Skin of body (tissue), 2 donors: ENCODE measurements around the gene RBBP8NL. TPM values are rescaled to one million over a fixed set of nuclear protein-coding genes. Genes with fewer than 3 reads are reported as not detected.

Experiments used
- DNase-seq: peaks from one replicate; lab custom pipeline; 2025; lab: John Stamatoyannopoulos, UW
- total RNA-seq: library from RNA; depleted of rRNA; stranded (reverse); fragments of >200 nt; gene quantifications from one replicate; pipeline ENCODE4 v1.2.3, GENCODE V29; 2014

Gene RBBP8NL
- total RNA-seq, 1 donor from 2014 or later = 0.59 TPM

GRCh38 chr20:62462976-62463592 lies 35.7 kb upstream of the RBBP8NL start:
- DNase-seq = no peak

- no peak for DNase-seq
These were observed 34.5 kb upstream of the RBBP8NL start for GRCh38 chr20:62461834-62462233.

GRCh38 chr20:62461157-62461556 lies 33.8 kb upstream of the RBBP8NL start:
- no peak for DNase-seq

DNA sequence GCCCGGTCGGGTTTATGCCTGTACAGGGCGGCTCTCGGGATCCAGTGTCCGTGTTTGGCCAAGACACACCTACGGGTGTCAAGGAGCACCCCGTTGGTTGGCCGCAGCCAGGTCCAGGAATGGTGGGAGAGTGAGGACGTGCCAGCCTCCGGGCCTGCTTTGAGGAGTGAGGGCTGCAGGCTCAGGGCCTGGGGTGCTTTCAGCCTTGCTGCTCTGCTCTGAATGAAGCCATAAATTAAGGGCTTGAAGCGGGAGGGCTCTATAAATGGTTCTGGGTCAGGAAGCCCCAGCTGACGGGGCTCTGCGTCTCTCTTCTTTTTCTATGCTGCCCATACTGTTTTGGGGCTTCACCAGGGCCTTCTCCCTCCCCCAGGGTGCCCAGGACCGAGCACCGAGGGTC lies 33.3 kb upstream of the RBBP8NL start:
- DNase-seq = no peak

DNA sequence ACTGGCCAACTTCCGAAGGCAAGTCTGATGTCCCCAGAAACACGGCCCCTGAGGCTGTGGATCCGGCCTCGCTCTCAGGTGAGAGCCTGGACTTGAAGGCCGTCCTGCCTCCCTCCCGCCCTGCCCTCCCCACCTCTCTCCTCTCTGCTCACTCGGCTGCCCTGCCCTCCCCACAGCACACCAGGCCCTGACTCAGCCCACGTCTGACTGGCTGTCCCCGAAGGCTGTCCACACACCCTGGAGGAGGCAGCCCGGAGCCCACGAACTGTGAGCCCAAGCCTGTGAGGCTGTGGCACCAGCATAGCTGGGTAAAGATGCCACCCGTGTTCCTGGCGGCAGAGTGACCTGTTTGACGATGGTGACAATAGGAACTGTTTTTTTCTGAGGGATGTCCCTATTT lies 32.1 kb upstream of the RBBP8NL start:
- DNase-seq = no peak

GRCh38 chr20:62458275-62459251 lies 31.2 kb upstream of the RBBP8NL start:
- no peak for DNase-seq

GRCh38 chr20:62457831-62458230 lies 30.5 kb upstream of the RBBP8NL start:
- no peak for DNase-seq

DNA sequence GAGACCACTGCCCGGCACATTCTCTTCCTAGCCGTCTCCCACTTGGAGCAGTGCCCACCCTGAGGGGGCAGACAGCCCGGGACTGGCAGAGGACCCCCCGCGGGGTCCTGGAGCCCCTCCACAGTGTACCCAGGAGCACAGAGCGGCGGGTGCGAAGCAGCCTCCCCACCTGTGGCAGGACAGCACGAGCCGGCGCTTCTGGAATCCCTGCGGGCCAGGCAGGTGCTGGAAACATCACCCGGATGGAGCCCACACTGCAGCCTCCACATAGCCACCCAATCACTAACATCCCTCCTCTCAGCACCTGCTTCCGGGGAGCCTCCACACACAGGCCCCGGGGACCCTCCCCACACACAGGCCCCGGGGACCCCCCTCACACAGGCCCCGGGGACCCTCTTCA lies 29.8 kb upstream of the RBBP8NL start:
- DNase-seq = no peak

GRCh38 chr20:62455929-62456328 lies 28.6 kb upstream of the RBBP8NL start:
- DNase-seq = no peak

DNA sequence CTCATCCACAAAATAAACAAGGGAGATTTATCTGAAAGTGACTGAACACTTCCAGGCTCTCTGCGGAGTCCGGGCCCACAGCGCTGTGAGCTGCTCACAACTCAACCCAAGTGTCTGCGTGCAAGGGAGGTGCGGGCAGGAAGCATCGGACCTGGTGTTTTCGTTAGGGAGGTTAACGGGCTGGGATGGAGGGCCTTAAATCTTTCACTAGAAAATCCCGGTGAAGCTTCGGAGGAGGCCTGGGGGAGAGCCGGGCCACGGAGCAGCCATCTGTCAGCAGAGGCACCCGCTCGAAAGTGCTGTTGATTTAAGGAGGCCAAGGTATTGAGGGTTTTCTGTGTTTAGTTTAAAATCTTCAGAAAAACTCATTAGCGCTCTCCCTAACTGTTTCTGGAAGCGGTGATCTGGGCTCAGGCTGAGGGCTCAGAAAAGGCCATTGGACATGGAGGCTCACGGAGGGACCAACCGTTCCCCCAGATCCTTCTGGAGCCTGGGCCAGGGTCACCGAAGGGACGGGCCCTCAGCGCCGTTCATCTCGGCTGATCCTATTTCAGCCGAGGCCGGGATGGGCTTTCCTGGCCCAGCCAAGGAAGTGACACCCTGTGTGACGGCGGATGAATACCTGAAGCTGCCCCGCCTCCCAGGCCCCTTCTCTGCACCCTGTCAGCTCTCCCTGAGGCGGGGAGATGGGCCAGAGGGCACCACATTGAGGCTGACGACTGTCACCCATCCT lies 27.7 kb upstream of the RBBP8NL start:
- no peak for DNase-seq

GRCh38 chr20:62453186-62453808 lies 26.0 kb upstream of the RBBP8NL start:
- DNase-seq = no peak

GRCh38 chr20:62452475-62453095 lies 25.2 kb upstream of the RBBP8NL start:
- no peak for DNase-seq

- DNase-seq = no peak
These were observed 24.6 kb upstream of the RBBP8NL start for GRCh38 chr20:62451970-62452369.

- no peak for DNase-seq
These were observed 23.9 kb upstream of the RBBP8NL start for GRCh38 chr20:62451156-62451767.

GRCh38 chr20:62449951-62450691 lies 22.8 kb upstream of the RBBP8NL start:
- no peak for DNase-seq

DNA sequence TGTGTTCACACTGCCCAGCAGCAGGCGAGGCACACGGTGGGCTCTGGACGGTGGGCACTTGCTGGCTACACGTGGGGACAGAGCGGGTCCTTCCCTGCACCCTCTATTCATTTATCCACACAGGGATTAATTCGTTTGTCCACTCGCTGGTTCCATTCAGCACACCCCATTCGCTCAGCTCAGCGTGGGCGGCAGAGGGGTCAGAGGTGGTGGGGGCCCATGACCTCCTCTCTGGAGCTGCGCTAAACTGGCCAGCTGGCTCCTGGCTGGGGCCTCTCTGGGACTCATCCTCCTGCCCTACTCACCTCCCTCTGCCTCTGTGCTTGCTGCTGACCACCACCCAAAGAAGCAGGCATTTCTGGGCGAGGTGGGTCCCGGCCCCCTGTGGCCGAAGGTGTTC lies 21.4 kb upstream of the RBBP8NL start:
- DNase-seq = no peak

DNA sequence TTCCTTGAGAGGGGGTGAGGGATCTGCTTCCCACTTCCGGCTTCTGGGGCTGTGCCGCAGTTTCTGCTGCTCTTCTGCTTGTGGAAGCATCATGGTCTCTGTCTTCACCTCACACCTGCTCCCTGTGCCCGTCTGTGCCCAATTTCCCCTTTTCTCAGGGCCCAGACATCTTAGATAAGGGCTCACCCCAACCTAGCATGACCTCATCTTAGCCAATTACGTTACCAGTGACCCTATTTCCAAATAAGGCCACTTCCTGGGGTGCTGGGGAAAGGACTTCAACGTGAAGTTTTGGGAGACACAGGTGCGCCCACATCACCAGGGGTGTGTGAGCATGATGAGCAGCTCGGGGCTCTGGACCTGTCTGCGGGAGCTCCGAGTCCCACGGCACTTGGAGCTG lies 20.7 kb upstream of the RBBP8NL start:
- no peak for DNase-seq

- DNase-seq = no peak
These were observed 19.8 kb upstream of the RBBP8NL start for GRCh38 chr20:62446888-62447869.

DNA sequence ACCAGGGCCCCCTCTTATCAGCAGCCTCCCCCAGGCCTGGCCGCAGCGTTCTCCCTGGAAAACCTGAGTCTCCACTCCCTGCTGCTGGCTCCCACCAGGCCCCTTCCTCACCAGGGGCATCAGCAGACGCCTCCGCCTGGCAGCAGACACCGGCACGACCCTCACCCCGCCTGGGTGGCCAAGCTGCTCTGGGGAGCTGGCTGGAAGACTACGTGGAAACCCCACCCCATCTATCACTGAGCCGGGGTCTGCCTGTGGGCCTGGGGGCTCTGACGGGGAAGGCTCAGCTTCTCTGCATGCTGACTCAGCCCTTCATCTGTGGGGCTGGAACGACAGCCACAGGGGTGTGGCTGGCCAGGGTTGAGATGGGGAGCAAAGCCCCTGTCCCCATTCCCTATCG lies 19.1 kb upstream of the RBBP8NL start:
- DNase-seq = no peak
